GM19395 (cell line): ENCODE data around the gene NAGLU.

Experiments
- ATAC-seq: cut with Tn5 transposase; IDR thresholded peaks from one replicate; pipeline ENCODE4 v1.9.1; 2021; ENCODE audit warnings: mild to moderate bottlenecking, moderate library complexity; ENCODE audit not compliant: unreplicated experiment

Gene NAGLU

GRCh38 chr17:42563143-42563509, 27.1 kb downstream of the NAGLU start:
- ATAC-seq, result no peak

GRCh38 chr17:42563543-42563942, 27.5 kb downstream of the NAGLU start:
- no peak for ATAC-seq

- ATAC-seq, result no peak
Measured at GRCh38 chr17:42563950-42564349, 27.9 kb downstream of the NAGLU start.

GRCh38 chr17:42564815-42565522, 28.9 kb downstream of the NAGLU start:
- ATAC-seq, result no peak

- no peak for ATAC-seq
Measured at GRCh38 chr17:42565523-42566214, 29.6 kb downstream of the NAGLU start.

GRCh38 chr17:42566215-42566882, 30.3 kb downstream of the NAGLU start:
- ATAC-seq, result no peak

GRCh38 chr17:42566883-42567573, 31.0 kb downstream of the NAGLU start, which contains the start of gene MLX:
TSS of gene MLX (plus strand) at chr17:42567100. CDS start at chr17:42567125, 25 bp downstream.
- peak; percentile 61 for ATAC-seq

GRCh38 chr17:42568341-42569111, 32.5 kb downstream of the NAGLU start:
- no peak for ATAC-seq

- ATAC-seq, result no peak
Measured at GRCh38 chr17:42571435-42572225, 35.6 kb downstream of the NAGLU start.

GRCh38 chr17:42573095-42573494, 37.1 kb downstream of the NAGLU start:
- no peak for ATAC-seq

- ATAC-seq, result no peak
Measured at GRCh38 chr17:42574463-42574862, 38.4 kb downstream of the NAGLU start.

- no peak for ATAC-seq
Measured at GRCh38 chr17:42577140-42577531, 41.1 kb downstream of the NAGLU start.

GRCh38 chr17:42577532-42578281, 41.7 kb downstream of the NAGLU start, which contains the start of gene PSMC3IP:
TSS of gene PSMC3IP (minus strand) at chr17:42577729. CDS start at chr17:42577686, 43 bp downstream.
- ATAC-seq, result peak; percentile 69

GRCh38 chr17:42578282-42578869, 42.3 kb downstream of the NAGLU start:
- peak; percentile 62 for ATAC-seq

GRCh38 chr17:42579794-42580551, 43.9 kb downstream of the NAGLU start:
- ATAC-seq, result no peak

- ATAC-seq, result no peak
Measured at GRCh38 chr17:42581744-42582270, 45.8 kb downstream of the NAGLU start.

- ATAC-seq, result no peak
Measured at GRCh38 chr17:42584880-42585279, 48.8 kb downstream of the NAGLU start.

- no peak for ATAC-seq
Measured at GRCh38 chr17:42585353-42585752, 49.3 kb downstream of the NAGLU start.
